HepG2 (cell line): ENCODE data around the gene GJD3. TPM values are rescaled to one million over a fixed set of nuclear protein-coding genes. Genes with fewer than 3 reads are reported as not detected.

ENCODE experiments used
- HNF4A ChIP-seq: sonication (generic); formaldehyde crosslinking; IDR thresholded peaks from 2 replicates; pipeline ENCODE4 v1.4.0; 2020; ENCODE audit warnings: missing genetic modification reagents
- ISX ChIP-seq: sonication (generic); formaldehyde crosslinking; conservative IDR thresholded peaks from 2 replicates; pipeline ENCODE4 v1.5.0; 2020; ENCODE audit warnings: missing genetic modification reagents
- JUN ChIP-seq: sonication (generic); formaldehyde crosslinking; IDR thresholded peaks from 2 replicates; pipeline ENCODE4 v1.4.0; 2020; ENCODE audit warnings: mild to moderate bottlenecking, missing genetic modification reagents
- PITX1 ChIP-seq: sonication (generic); formaldehyde crosslinking; IDR thresholded peaks from 2 replicates; pipeline ENCODE4 v1.5.1; 2020; ENCODE audit warnings: mild to moderate bottlenecking, missing genetic modification reagents
- PLRG1 ChIP-seq: fragments of 450-650 bp; conservative IDR thresholded peaks from 2 replicates; pipeline ENCODE4 v1.6.1; 2016
- SIN3B ChIP-seq: fragments of 150-350 bp; IDR thresholded peaks from 2 replicates; pipeline ENCODE4 v1.6.1; 2014; ENCODE audit warnings: low read length
- SRF ChIP-seq: IDR thresholded peaks from 2 replicates; pipeline ENCODE4 v1.6.1; 2011; ENCODE audit warnings: mild to moderate bottlenecking, low read depth, low read length, moderate library complexity
- TEAD3 ChIP-seq: optimal IDR thresholded peaks from 2 replicates; pipeline ENCODE3; 2016; ENCODE audit warnings: borderline replicate concordance
- ZBTB1 ChIP-seq: sonication (generic); formaldehyde crosslinking; IDR thresholded peaks from 2 replicates; pipeline ENCODE4 v1.4.0; 2020; ENCODE audit warnings: missing genetic modification reagents, borderline replicate concordance
- ZNF124 ChIP-seq: sonication (generic); formaldehyde crosslinking; IDR thresholded peaks from 2 replicates; pipeline ENCODE4 v1.4.0; 2020; ENCODE audit warnings: missing genetic modification reagents
- ZNF256 ChIP-seq: sonication (generic); formaldehyde crosslinking; conservative IDR thresholded peaks from 2 replicates; pipeline ENCODE4 v1.4.0; 2020; ENCODE audit warnings: missing genetic modification reagents
- ZSCAN20 ChIP-seq: sonication (generic); formaldehyde crosslinking; IDR thresholded peaks from 2 replicates; pipeline ENCODE4 v1.4.0; 2020; ENCODE audit warnings: missing genetic modification reagents, mild to moderate bottlenecking, borderline replicate concordance
- polyA plus RNA-seq, 8 experiments: library from polyadenylated mRNA; depleted of rRNA in 3 of 8; stranded (reverse) in 7 of 8; unstranded in 1 of 8; fragments of >200 nt; fragmentation: Illumina TruSeq in 4 of 8; extraction: Trizol in 4 of 8; gene quantifications; 2 replicates each; pipeline versions ENCODE4 v1.2.1 to v1.2.3, GENCODE V29; 2011 to 2016; ENCODE audit warnings: low read depth in 4 of 8, missing spikeins in 1 of 8, mixed read lengths in 1 of 8; ENCODE audit not compliant: insufficient read depth in 1 of 8
- total RNA-seq, 5 experiments: library from RNA; depleted of rRNA; stranded (reverse); fragments of >200 nt; fragmentation: Illumina TruSeq; extraction: Trizol; gene quantifications; 2 replicates each; pipeline ENCODE4 v1.2.3, GENCODE V29; 2016; ENCODE audit warnings: low read depth in 1 of 5
- TF ChIP-seq, protein P1 (sequence below): sonication (generic); formaldehyde crosslinking; IDR thresholded peaks from 2 replicates; pipeline ENCODE4 v1.4.0; 2020; ENCODE audit warnings: missing genetic modification reagents
- TF ChIP-seq, protein P2 (sequence below): sonication (generic); formaldehyde crosslinking; IDR thresholded peaks from 2 replicates; pipeline ENCODE4 v1.4.0; 2020; ENCODE audit warnings: mild to moderate bottlenecking, missing genetic modification reagents
- TF ChIP-seq, protein P3 (sequence below): IDR thresholded peaks from 2 replicates; pipeline ENCODE4 v1.6.1; 2018; ENCODE audit warnings: missing genetic modification reagents
- TF ChIP-seq, protein P4 (sequence below): sonication (generic); formaldehyde crosslinking; IDR thresholded peaks from 2 replicates; pipeline ENCODE4 v1.5.0; 2020; ENCODE audit warnings: missing genetic modification reagents, mild to moderate bottlenecking, borderline replicate concordance
- TF ChIP-seq, protein P5 (sequence below): sonication (generic); formaldehyde crosslinking; IDR thresholded peaks from 2 replicates; pipeline ENCODE4 v1.4.0; 2020; ENCODE audit warnings: missing genetic modification reagents, borderline replicate concordance

GJD3 gene
- total and polyA plus RNA-seq, 2 of the 13 experiments (the other 11 are each of a cell fraction or from before 2014, with no cell fraction given): not detected

DNA sequence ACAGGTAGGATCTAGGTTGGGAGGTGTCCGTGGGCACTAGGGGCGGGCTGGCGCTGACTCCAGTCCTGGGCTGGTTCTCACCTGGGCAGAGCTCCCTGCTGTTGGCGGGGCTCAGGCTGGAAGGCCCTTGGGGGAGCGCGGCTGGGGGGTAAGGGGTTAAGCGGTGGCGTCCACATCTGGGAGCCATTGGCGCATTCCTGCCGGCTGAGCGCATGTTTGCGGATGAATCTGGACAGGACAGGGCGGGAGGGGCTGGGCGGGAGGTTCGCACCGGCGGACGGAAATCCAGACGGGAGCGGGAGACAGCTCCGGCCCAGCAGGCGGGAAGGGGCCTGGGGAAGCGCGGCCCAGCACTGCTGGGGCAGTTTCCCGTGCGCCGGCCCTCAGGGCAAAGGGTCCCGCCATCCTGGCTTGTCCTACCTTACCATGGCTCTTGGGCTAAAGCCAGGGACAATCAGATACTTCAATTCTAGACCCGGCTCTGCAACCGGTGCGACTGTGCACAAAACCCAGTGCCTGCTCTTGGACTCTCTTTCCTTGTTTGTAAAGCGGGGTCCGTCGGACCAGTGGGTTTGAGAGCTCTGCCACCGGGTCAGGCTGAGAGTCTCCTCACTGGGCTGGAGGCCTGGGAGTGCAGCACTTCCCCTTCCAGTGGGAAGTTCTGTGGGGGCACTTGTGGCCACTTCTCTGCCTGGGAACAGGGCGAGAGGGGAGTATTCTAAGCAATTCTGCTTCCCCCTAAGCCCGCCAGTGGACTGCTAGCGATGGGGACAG, 47.8 kb downstream of the GJD3 start (continued):
- TF ChIP-seq HNF4A (CRISPR knock-in tag) (0 out of 2 replicates have a peak, but pooled peaks have one; percentile 30), PITX1 (CRISPR knock-in tag) (peak; percentile 79; the same call in 1 of the 2 replicates), ZBTB1 (CRISPR knock-in tag) (no peak), SIN3B (0 out of 2 replicates have a peak, but pooled peaks have one; percentile 53), PLRG1 (no peak), SRF (no peak), ZNF256 (CRISPR knock-in tag) (no peak), ISX (CRISPR knock-in tag) (0 out of 2 replicates have a peak, but pooled peaks have one; percentile 54), TEAD3 (CRISPR knock-in tag) (peak; percentile 94), ZNF124 (CRISPR knock-in tag) (peak; percentile 72; the same call in 1 of the 2 replicates), ZSCAN20 (CRISPR knock-in tag) (peak; percentile 70; the same call in 1 of the 2 replicates), JUN (CRISPR knock-in tag) (peak; percentile 95)
- TF ChIP-seq, protein P1, sequence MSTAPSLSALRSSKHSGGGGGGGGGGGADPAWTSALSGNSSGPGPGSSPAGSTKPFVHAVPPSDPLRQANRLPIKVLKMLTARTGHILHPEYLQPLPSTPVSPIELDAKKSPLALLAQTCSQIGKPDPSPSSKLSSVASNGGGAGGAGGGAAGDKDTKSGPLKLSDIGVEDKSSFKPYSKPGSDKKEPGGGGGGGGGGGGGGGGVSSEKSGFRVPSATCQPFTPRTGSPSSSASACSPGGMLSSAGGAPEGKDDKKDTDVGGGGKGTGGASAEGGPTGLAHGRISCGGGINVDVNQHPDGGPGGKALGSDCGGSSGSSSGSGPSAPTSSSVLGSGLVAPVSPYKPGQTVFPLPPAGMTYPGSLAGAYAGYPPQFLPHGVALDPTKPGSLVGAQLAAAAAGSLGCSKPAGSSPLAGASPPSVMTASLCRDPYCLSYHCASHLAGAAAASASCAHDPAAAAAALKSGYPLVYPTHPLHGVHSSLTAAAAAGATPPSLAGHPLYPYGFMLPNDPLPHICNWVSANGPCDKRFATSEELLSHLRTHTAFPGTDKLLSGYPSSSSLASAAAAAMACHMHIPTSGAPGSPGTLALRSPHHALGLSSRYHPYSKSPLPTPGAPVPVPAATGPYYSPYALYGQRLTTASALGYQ: peak; percentile 59; the same call in 1 of the 2 replicates
- TF ChIP-seq, protein P2, sequence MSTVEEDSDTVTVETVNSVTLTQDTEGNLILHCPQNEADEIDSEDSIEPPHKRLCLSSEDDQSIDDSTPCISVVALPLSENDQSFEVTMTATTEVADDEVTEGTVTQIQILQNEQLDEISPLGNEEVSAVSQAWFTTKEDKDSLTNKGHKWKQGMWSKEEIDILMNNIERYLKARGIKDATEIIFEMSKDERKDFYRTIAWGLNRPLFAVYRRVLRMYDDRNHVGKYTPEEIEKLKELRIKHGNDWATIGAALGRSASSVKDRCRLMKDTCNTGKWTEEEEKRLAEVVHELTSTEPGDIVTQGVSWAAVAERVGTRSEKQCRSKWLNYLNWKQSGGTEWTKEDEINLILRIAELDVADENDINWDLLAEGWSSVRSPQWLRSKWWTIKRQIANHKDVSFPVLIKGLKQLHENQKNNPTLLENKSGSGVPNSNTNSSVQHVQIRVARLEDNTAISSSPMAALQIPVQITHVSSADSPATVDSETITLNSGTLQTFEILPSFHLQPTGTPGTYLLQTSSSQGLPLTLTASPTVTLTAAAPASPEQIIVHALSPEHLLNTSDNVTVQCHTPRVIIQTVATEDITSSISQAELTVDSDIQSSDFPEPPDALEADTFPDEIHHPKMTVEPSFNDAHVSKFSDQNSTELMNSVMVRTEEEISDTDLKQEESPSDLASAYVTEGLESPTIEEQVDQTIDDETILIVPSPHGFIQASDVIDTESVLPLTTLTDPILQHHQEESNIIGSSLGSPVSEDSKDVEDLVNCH (CRISPR knock-in tag): no peak
- TF ChIP-seq, protein P3, sequence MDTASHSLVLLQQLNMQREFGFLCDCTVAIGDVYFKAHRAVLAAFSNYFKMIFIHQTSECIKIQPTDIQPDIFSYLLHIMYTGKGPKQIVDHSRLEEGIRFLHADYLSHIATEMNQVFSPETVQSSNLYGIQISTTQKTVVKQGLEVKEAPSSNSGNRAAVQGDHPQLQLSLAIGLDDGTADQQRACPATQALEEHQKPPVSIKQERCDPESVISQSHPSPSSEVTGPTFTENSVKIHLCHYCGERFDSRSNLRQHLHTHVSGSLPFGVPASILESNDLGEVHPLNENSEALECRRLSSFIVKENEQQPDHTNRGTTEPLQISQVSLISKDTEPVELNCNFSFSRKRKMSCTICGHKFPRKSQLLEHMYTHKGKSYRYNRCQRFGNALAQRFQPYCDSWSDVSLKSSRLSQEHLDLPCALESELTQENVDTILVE: peak; percentile 57; the same call in 1 of the 2 replicates
- TF ChIP-seq, protein P4, sequence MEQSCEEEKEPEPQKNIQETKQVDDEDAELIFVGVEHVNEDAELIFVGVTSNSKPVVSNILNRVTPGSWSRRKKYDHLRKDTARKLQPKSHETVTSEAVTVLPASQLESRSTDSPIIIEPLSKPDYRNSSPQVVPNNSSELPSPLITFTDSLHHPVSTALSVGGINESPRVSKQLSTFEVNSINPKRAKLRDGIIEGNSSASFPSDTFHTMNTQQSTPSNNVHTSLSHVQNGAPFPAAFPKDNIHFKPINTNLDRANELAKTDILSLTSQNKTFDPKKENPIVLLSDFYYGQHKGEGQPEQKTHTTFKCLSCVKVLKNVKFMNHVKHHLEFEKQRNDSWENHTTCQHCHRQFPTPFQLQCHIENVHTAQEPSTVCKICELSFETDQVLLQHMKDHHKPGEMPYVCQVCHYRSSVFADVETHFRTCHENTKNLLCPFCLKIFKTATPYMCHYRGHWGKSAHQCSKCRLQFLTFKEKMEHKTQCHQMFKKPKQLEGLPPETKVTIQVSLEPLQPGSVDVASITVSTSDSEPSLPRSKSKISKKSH (CRISPR knock-in tag): no peak
- TF ChIP-seq, protein P5, sequence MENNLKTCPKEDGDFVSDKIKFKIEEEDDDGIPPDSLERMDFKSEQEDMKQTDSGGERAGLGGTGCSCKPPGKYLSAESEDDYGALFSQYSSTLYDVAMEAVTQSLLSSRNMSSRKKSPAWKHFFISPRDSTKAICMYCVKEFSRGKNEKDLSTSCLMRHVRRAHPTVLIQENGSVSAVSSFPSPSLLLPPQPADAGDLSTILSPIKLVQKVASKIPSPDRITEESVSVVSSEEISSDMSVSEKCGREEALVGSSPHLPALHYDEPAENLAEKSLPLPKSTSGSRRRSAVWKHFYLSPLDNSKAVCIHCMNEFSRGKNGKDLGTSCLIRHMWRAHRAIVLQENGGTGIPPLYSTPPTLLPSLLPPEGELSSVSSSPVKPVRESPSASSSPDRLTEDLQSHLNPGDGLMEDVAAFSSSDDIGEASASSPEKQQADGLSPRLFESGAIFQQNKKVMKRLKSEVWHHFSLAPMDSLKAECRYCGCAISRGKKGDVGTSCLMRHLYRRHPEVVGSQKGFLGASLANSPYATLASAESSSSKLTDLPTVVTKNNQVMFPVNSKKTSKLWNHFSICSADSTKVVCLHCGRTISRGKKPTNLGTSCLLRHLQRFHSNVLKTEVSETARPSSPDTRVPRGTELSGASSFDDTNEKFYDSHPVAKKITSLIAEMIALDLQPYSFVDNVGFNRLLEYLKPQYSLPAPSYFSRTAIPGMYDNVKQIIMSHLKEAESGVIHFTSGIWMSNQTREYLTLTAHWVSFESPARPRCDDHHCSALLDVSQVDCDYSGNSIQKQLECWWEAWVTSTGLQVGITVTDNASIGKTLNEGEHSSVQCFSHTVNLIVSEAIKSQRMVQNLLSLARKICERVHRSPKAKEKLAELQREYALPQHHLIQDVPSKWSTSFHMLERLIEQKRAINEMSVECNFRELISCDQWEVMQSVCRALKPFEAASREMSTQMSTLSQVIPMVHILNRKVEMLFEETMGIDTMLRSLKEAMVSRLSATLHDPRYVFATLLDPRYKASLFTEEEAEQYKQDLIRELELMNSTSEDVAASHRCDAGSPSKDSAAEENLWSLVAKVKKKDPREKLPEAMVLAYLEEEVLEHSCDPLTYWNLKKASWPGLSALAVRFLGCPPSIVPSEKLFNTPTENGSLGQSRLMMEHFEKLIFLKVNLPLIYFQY (CRISPR knock-in tag): peak; percentile 31; the same call in 1 of the 2 replicates
